ENCODE results near the gene SUGCT. TPM values are rescaled to one million over a fixed set of nuclear protein-coding genes. Genes with fewer than 3 reads are reported as not detected.

SUGCT gene
- total RNA-seq, 1 experiment from 2014 or later, result 9.9 TPM

DNA sequence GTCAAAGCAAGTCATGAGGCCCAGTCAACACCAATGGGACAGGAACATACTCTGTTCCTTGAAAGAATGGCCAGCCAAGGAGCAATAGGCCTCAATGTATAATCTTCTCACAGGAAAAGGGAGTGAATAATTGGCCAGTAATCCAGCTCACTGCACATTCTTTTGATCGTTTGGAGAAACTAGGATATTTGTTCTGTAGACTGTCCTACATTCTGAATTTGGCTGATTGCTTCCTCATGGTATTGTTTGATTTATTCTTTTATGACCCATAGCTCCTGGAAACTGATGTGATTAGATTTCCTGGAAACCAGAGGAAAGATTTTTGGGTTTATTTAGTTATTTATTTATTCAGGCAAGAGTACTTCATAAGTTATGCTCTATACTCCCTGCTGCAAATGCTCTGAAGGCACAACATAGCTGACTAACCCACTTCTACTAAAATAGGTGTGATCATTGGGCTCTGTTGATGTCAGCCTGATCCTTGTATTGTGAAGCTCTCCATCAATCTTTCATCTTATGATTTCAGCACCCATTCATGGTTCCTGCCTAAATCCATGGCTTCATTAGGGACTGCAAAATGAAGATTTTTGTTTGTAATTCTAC lies 745.2 kb downstream of the SUGCT start:
- no peak overlapping the region for H3K4me3 Mint-ChIP-seq (ENCODE audit: unreplicated experiment)
- Histone ChIP-seq H3K27me3 (replicated peaks; ENCODE audit: control insufficient read depth, insufficient read depth, low read length) (no peaks in the 10 kb centered on the region), H3K36me3 (ENCODE audit: control insufficient read depth, insufficient read depth, low read length) (no peaks in the 10 kb centered on the region), H3K9me3 (no peaks in the 10 kb centered on the region), H3K4me1 (no peaks in the 10 kb centered on the region), H3K4me3 (ENCODE audit: low read depth, low read length) (no peak overlapping the region)
- TF ChIP-seq, protein P1, sequence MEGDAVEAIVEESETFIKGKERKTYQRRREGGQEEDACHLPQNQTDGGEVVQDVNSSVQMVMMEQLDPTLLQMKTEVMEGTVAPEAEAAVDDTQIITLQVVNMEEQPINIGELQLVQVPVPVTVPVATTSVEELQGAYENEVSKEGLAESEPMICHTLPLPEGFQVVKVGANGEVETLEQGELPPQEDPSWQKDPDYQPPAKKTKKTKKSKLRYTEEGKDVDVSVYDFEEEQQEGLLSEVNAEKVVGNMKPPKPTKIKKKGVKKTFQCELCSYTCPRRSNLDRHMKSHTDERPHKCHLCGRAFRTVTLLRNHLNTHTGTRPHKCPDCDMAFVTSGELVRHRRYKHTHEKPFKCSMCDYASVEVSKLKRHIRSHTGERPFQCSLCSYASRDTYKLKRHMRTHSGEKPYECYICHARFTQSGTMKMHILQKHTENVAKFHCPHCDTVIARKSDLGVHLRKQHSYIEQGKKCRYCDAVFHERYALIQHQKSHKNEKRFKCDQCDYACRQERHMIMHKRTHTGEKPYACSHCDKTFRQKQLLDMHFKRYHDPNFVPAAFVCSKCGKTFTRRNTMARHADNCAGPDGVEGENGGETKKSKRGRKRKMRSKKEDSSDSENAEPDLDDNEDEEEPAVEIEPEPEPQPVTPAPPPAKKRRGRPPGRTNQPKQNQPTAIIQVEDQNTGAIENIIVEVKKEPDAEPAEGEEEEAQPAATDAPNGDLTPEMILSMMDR (IDR thresholded peaks at IDR 0.05; ENCODE audit: insufficient read depth in 1 of 2, low read depth in 1 of 2, low read length in 1 of 2, severe bottlenecking in 1 of 2, unreplicated experiment in 1 of 2), result no peak
- ChIA-PET POLR2A (no interaction called here), CTCF (no interaction called here)
- intact Hi-C loops (cut with micrococcal nuclease; ENCODE audit: unreplicated experiment), result no loop called here
- no peak for DNase-seq
- H3K4me1 Mint-ChIP-seq (ENCODE audit: low read depth, unreplicated experiment), result no peaks in the 10 kb centered on the region
- H3K9me3 Mint-ChIP-seq (ENCODE audit: unreplicated experiment), result no peaks in the 10 kb centered on the region
- H3K36me3 Mint-ChIP-seq (ENCODE audit: insufficient read depth, unreplicated experiment), result no peaks in the 10 kb centered on the region
- H3K27ac Mint-ChIP-seq (ENCODE audit: unreplicated experiment), result no peak overlapping the region
- no TSS peak for BruUV-seq (replicated peaks)
- no peaks in the 10 kb centered on the region for H3K27me3 Mint-ChIP-seq (ENCODE audit: insufficient read depth, unreplicated experiment)

DNA sequence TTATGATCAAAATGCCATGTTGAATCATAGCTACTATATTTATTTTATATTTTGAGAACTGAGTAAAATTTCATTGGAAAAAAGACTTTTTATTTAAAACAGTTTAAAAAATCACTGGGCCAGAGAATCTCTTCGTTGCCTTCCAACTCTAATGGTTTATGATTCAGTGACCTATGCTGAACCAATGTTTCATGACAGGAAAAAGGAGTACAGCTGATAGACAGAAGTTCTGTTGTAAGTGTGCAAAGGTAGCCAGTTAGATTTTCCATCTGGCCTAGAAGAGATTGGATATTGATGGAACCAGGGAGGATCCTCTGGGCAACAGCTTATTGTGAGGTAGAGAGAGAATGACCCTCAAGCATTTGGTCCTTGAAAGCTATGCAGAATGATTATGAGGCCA lies 745.8 kb downstream of the SUGCT start:
- ChIA-PET POLR2A (no interaction called here), CTCF (no interaction called here)
- BruUV-seq (replicated peaks), result no TSS peak
- Mint-ChIP-seq H3K9me3 (ENCODE audit: unreplicated experiment) (no peaks in the 10 kb centered on the region), H3K4me3 (ENCODE audit: unreplicated experiment) (no peak overlapping the region), H3K36me3 (ENCODE audit: insufficient read depth, unreplicated experiment) (no peaks in the 10 kb centered on the region), H3K27ac (ENCODE audit: unreplicated experiment) (no peak overlapping the region), H3K27me3 (ENCODE audit: insufficient read depth, unreplicated experiment) (no peaks in the 10 kb centered on the region), H3K4me1 (ENCODE audit: low read depth, unreplicated experiment) (no peaks in the 10 kb centered on the region)
- Histone ChIP-seq H3K9me3 (no peaks in the 10 kb centered on the region), H3K4me3 (ENCODE audit: low read depth, low read length) (no peak overlapping the region), H3K4me1 (no peaks in the 10 kb centered on the region), H3K27me3 (replicated peaks; ENCODE audit: control insufficient read depth, insufficient read depth, low read length) (no peaks in the 10 kb centered on the region), H3K36me3 (ENCODE audit: control insufficient read depth, insufficient read depth, low read length) (no peaks in the 10 kb centered on the region)
- no peak for DNase-seq
- intact Hi-C loops (cut with micrococcal nuclease; ENCODE audit: unreplicated experiment), result no loop called here
- TF ChIP-seq, protein P1 (IDR thresholded peaks at IDR 0.05; ENCODE audit: insufficient read depth in 1 of 2, low read depth in 1 of 2, low read length in 1 of 2, severe bottlenecking in 1 of 2, unreplicated experiment in 1 of 2), result no peak

DNA sequence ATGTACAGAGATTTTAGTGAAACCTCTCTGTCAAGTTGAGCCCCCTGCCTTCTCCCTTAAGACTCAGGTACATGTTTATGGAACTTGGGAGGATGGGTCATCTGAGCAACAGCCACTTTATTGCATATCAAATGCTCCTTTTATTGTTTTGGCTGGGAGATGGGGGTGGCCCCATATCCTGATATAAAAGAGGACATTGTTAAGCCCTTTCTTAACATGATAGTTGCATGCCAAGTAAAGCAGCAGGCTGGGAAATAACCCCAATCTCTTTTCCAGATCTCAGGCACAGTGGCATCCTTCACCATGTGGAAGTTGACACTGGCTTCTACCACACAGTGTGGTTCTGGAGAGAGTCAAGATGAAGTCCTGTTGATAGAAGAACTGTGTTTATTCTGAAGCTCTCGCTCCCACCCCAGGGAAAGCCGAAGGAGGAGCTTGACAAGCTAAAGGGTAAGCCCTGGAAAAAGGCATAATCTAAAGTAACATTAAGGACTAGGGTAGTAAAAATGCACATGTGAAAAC lies 746.7 kb downstream of the SUGCT start:
- ChIA-PET POLR2A (no interaction called here), CTCF (no interaction called here)
- Mint-ChIP-seq H3K27ac (ENCODE audit: unreplicated experiment) (no peak overlapping the region), H3K36me3 (ENCODE audit: insufficient read depth, unreplicated experiment) (no peaks in the 10 kb centered on the region), H3K4me1 (ENCODE audit: low read depth, unreplicated experiment) (no peaks in the 10 kb centered on the region), H3K9me3 (ENCODE audit: unreplicated experiment) (no peaks in the 10 kb centered on the region), H3K4me3 (ENCODE audit: unreplicated experiment) (no peak overlapping the region), H3K27me3 (ENCODE audit: insufficient read depth, unreplicated experiment) (no peaks in the 10 kb centered on the region)
- Histone ChIP-seq H3K9me3 (no peaks in the 10 kb centered on the region), H3K4me3 (ENCODE audit: low read depth, low read length) (no peak overlapping the region), H3K4me1 (no peaks in the 10 kb centered on the region), H3K36me3 (ENCODE audit: control insufficient read depth, insufficient read depth, low read length) (no peaks in the 10 kb centered on the region), H3K27me3 (replicated peaks; ENCODE audit: control insufficient read depth, insufficient read depth, low read length) (no peaks in the 10 kb centered on the region)
- TF ChIP-seq, protein P1 (IDR thresholded peaks at IDR 0.05; ENCODE audit: insufficient read depth in 1 of 2, low read depth in 1 of 2, low read length in 1 of 2, severe bottlenecking in 1 of 2, unreplicated experiment in 1 of 2), result no peak
- intact Hi-C loops (cut with micrococcal nuclease; ENCODE audit: unreplicated experiment), result no loop called here
- DNase-seq, result no peak
- BruUV-seq (replicated peaks), result no TSS peak
